Aorta (tissue), 5 donors: Measurements from ENCODE around the gene KLK1. TPM values are rescaled to one million over a fixed set of nuclear protein-coding genes. Genes with fewer than 3 reads are reported as not detected.
"Not testable (repeated sequence)": the region's sequence is repeated elsewhere in the genome, so short reads cannot be mapped to it uniquely, and the experiment has no call there.

Experiments
- ATAC-seq: fragments of 200-7000 bp; cut with Tn5 transposase; one replicate; pipeline ENCODE4 v1.9.1; 2022; ENCODE audit warnings: moderate library complexity; ENCODE audit not compliant: low FRiP score
- DNase-seq, 2 donors: peaks; one replicate each; pipeline ENCODE4 v3.0.0-alpha.2; 2020
- H3K27ac ChIP-seq, 2 donors: one replicate each; pipeline ENCODE4 v1.5.1; 2013; ENCODE audit warnings: low read length in 2 of 2, mild to moderate bottlenecking in 2 of 2, moderate library complexity in 2 of 2, control low read depth in 1 of 2, inconsistent platforms in 1 of 2, low read depth in 1 of 2
- H3K27me3 ChIP-seq, 2 donors: one replicate each; pipeline ENCODE4 v1.6.1; 2013; ENCODE audit warnings: control low read depth in 1 of 2, low read length in 1 of 2, mild to moderate bottlenecking in 1 of 2, moderate library complexity in 1 of 2; ENCODE audit not compliant: insufficient read depth in 2 of 2, control insufficient read depth in 1 of 2
- H3K36me3 ChIP-seq, 2 donors: one replicate each; pipeline ENCODE4 v1.6.1; 2013; ENCODE audit warnings: control low read depth in 1 of 2, low read length in 1 of 2, mild to moderate bottlenecking in 1 of 2; ENCODE audit not compliant: insufficient read depth in 2 of 2, control insufficient read depth in 1 of 2
- H3K4me1 ChIP-seq, 2 donors: one replicate each; pipeline ENCODE4 v1.6.1; 2013; ENCODE audit warnings: low read length in 2 of 2, control low read depth in 1 of 2, mild to moderate bottlenecking in 1 of 2, moderate library complexity in 1 of 2; ENCODE audit not compliant: insufficient read depth in 2 of 2, control insufficient read depth in 1 of 2
- H3K4me3 ChIP-seq, 2 donors: one replicate each; pipeline ENCODE4 v1.5.1; 2013; ENCODE audit warnings: low read length in 2 of 2, control low read depth in 1 of 2, mild to moderate bottlenecking in 1 of 2
- H3K9me3 ChIP-seq: one replicate; pipeline ENCODE4 v1.6.1; 2013; ENCODE audit warnings: mild to moderate bottlenecking, low read length; ENCODE audit not compliant: control insufficient read depth
- WGBS, 2 donors: extraction: QIAGEN DNeasy Blood & Tissue Kit; methylation state at CpG; one replicate each; pipeline ENCODE4 v1.1.7; 2013; 5-methylcytosine and 5-hydroxymethylcytosine counted together
- intact Hi-C, 2 donors: fragments of 100-400 bp; cut with DNase I; formaldehyde crosslinking; loops; one replicate each; pipeline versions ENCODE4 v1.14.2 to v1.15.0; 2022
- polyA plus RNA-seq, 2 donors: library from polyadenylated mRNA; stranded (reverse); fragments of 200-250 nt; gene quantifications; one replicate each; pipeline ENCODE4 v1.2.3, GENCODE V29; 2013
- total RNA-seq, 2 donors: library from RNA; stranded (reverse); fragmentation: NEBNext Ultra II Directional; extraction: Animal tissue kit (Norgen Biotek cat#: 25700); gene quantifications; one replicate each; pipeline ENCODE4 v1.2.1, GENCODE V29; 2021
- donor health status: healthy with polysubstance abuse.
- donor health status: Bipolar disorder and iron deficiency.
- donor health status: DM: no; HTN: no; CAD: no.
- donor health status: DM: no; HTN: no; CAD: no.
- donor health status: DM: yes; HTN: yes; CAD: no.

The KLK1 gene
- total and polyA plus RNA-seq, 4 donors: 0.81 to 6.3 (median 2.1) TPM

GRCh38 chr19:50811622-50812238 is 11.9 kb downstream of the KLK1 start:
- H3K9me3 ChIP-seq: not testable (repeated sequence)

GRCh38 chr19:50808856-50809255 is 14.7 kb downstream of the KLK1 start:
- no peaks in the 10 kb centered on the region for H3K9me3 ChIP-seq
- no peaks in the 10 kb centered on the region for H3K4me1 ChIP-seq
- H3K4me3 ChIP-seq: no peak overlapping the region
- H3K27me3 ChIP-seq: no peaks in the 10 kb centered on the region
- WGBS, 2 donors: 53 to 54% methylated on average over 1 of the region's 1 CpG
- intact Hi-C loops: loop anchor here in 1 of 2 donors (10.0 kb wide), 1 partner anchor 306 kb away; no protein-coding TSS in a partner anchor
- no peaks in the 10 kb centered on the region for H3K36me3 ChIP-seq
- ATAC-seq (no peak), DNase-seq (no peak)
- H3K27ac ChIP-seq: no peak overlapping the region

More at GRCh38 chr19:50811622-50812238, 11.9 kb downstream of the KLK1 start:
- H3K27ac ChIP-seq, H3K4me1 ChIP-seq, H3K4me3 ChIP-seq, intact Hi-C loops, H3K36me3 ChIP-seq, ATAC-seq, H3K27me3 ChIP-seq, DNase-seq: not testable (repeated sequence)
- WGBS, 2 donors: 75 to 81% methylated on average over 3 of the region's 3 CpGs

GRCh38 chr19:50804420-50805272 is 18.9 kb downstream of the KLK1 start:
- H3K4me1 ChIP-seq: no peaks in the 10 kb centered on the region
- ATAC-seq (peak; percentile 99), DNase-seq (peak; percentile 99)
- 0% methylated on average over 62 of the region's 62 CpGs for WGBS, 2 donors
- H3K27ac ChIP-seq: peak overlapping the region in 1 of 2 donors; percentile 93
- no peaks in the 10 kb centered on the region for H3K9me3 ChIP-seq
- intact Hi-C loops: loop anchor here in 1 of 2 donors (10.0 kb wide), 1 partner anchor 310 kb away; no protein-coding TSS in a partner anchor
- peak overlapping the region; percentile 69 for H3K4me3 ChIP-seq
- no peaks in the 10 kb centered on the region for H3K36me3 ChIP-seq
- no peaks in the 10 kb centered on the region for H3K27me3 ChIP-seq

- Histone ChIP-seq H3K9me3 (no peaks in the 10 kb centered on the region), H3K4me3 (peak overlapping the region; percentile 69), H3K27ac (peak overlapping the region in 1 of 2 donors; percentile 11), H3K36me3 (no peaks in the 10 kb centered on the region), H3K27me3 (no peaks in the 10 kb centered on the region), H3K4me1 (no peaks in the 10 kb centered on the region)
- intact Hi-C loops: loop anchor here in 1 of 2 donors (10.0 kb wide), 1 partner anchor 311 kb away; no protein-coding TSS in a partner anchor
- WGBS, 2 donors: 0 to 1% methylated on average over 28 to 40 of the region's 40 CpGs
- DNase-seq: no peak
- ATAC-seq: no peak
Observed at GRCh38 chr19:50803633-50804419, 19.8 kb downstream of the KLK1 start.

GRCh38 chr19:50801107-50801506 is 22.5 kb downstream of the KLK1 start:
- H3K4me1 ChIP-seq: no peaks in the 10 kb centered on the region
- H3K36me3 ChIP-seq: no peaks in the 10 kb centered on the region
- DNase-seq (no peak), ATAC-seq (no peak)
- H3K9me3 ChIP-seq: no peaks in the 10 kb centered on the region
- no peak overlapping the region for H3K4me3 ChIP-seq
- no peaks in the 10 kb centered on the region for H3K27me3 ChIP-seq
- intact Hi-C loops: loop anchor here in 1 of 2 donors (10.0 kb wide), 1 partner anchor 314 kb away; no protein-coding TSS in a partner anchor
- no peak overlapping the region for H3K27ac ChIP-seq
- WGBS, 2 donors: 87 to 88% methylated on average over 8 of the region's 8 CpGs

GRCh38 chr19:50799547-50799851 is 24.1 kb downstream of the KLK1 start:
- intact Hi-C loops: no loop called here
- no peaks in the 10 kb centered on the region for H3K27me3 ChIP-seq
- no peak for ATAC-seq
- H3K9me3 ChIP-seq: no peaks in the 10 kb centered on the region
- no peak overlapping the region for H3K4me3 ChIP-seq
- no peak for DNase-seq
- H3K36me3 ChIP-seq: no peaks in the 10 kb centered on the region
- 82% methylated on average over 3 of the region's 3 CpGs for whole genome bisulfite sequencing, 2 donors
- no peak overlapping the region for H3K27ac ChIP-seq
- no peaks in the 10 kb centered on the region for H3K4me1 ChIP-seq

GRCh38 chr19:50798659-50799546 is 24.7 kb downstream of the KLK1 start:
- intact Hi-C loops: no loop called here
- DNase-seq (no peak), ATAC-seq (no peak)
- Histone ChIP-seq H3K4me1 (no peaks in the 10 kb centered on the region), H3K9me3 (no peaks in the 10 kb centered on the region), H3K27ac (no peak overlapping the region), H3K36me3 (no peaks in the 10 kb centered on the region), H3K4me3 (no peak overlapping the region), H3K27me3 (no peaks in the 10 kb centered on the region)
- 84 to 89% methylated on average over 21 of the region's 21 CpGs for WGBS, 2 donors
